Measurements from ENCODE around the gene C3orf70.

Gene C3orf70

GRCh38 chr3:185057829-185058228, 95.0 kb downstream of the C3orf70 start:
- POLR2A ChIA-PET (ENCODE audit: low non-redundant PET) = no interaction called here

GRCh38 chr3:185056908-185057307, 96.0 kb downstream of the C3orf70 start:
- CTCF ChIA-PET = no interaction called here
- no peak overlapping the region for H3K27ac ChIP-seq
- no peak for TF ChIP-seq CTCF (conservative IDR thresholded peaks at IDR 0.05; ENCODE audit: low read depth)
- POLR2A ChIA-PET (ENCODE audit: low non-redundant PET) = no interaction called here
- no peak for DNase-seq (ENCODE audit: low spot score)

More at GRCh38 chr3:185057829-185058228, 95.0 kb downstream of the C3orf70 start:
- H3K27ac ChIP-seq = no peak overlapping the region
- DNase-seq (ENCODE audit: low spot score) = no peak
- CTCF ChIA-PET = interaction anchor here (0.6 kb wide), 1 partner anchor 43 kb away, joined by 4 read pairs; no protein-coding TSS in a partner anchor
- no peak for TF ChIP-seq CTCF (conservative IDR thresholded peaks at IDR 0.05; ENCODE audit: low read depth)

GRCh38 chr3:185052631-185053030, 100.2 kb downstream of the C3orf70 start:
- no peak for DNase-seq (ENCODE audit: low spot score)
- no peak for TF ChIP-seq CTCF (conservative IDR thresholded peaks at IDR 0.05; ENCODE audit: low read depth)
- ChIA-PET POLR2A (ENCODE audit: low non-redundant PET) (no interaction called here), CTCF (no interaction called here)
- no peak overlapping the region for H3K27ac ChIP-seq

GRCh38 chr3:185051801-185052200, 101.1 kb downstream of the C3orf70 start:
- CTCF ChIA-PET = no interaction called here
- no peak for DNase-seq (ENCODE audit: low spot score)
- POLR2A ChIA-PET (ENCODE audit: low non-redundant PET) = no interaction called here
- no peak overlapping the region for H3K27ac ChIP-seq
- TF ChIP-seq CTCF (conservative IDR thresholded peaks at IDR 0.05; ENCODE audit: low read depth) = no peak

- ChIA-PET POLR2A (ENCODE audit: low non-redundant PET) (no interaction called here), CTCF (no interaction called here)
- no peak for TF ChIP-seq CTCF (conservative IDR thresholded peaks at IDR 0.05; ENCODE audit: low read depth)
- DNase-seq (ENCODE audit: low spot score) = no peak
- H3K27ac ChIP-seq = no peak overlapping the region
These were observed 103.2 kb downstream of the C3orf70 start for GRCh38 chr3:185049710-185050109.

- no peak overlapping the region for H3K27ac ChIP-seq
- ChIA-PET CTCF (no interaction called here), POLR2A (ENCODE audit: low non-redundant PET) (no interaction called here)
- no peak for TF ChIP-seq CTCF (conservative IDR thresholded peaks at IDR 0.05; ENCODE audit: low read depth)
- no peak for DNase-seq (ENCODE audit: low spot score)
These were observed 106.3 kb downstream of the C3orf70 start for GRCh38 chr3:185046603-185047002.

GRCh38 chr3:185046164-185046515, 106.7 kb downstream of the C3orf70 start:
- TF ChIP-seq CTCF (conservative IDR thresholded peaks at IDR 0.05; ENCODE audit: low read depth) = no peak

More at GRCh38 chr3:185046164-185046515, 106.7 kb downstream of the C3orf70 start:
- ChIA-PET CTCF (interaction anchor here (0.6 kb wide), 1 partner anchor 8 kb away, joined by 3 read pairs; no protein-coding TSS in a partner anchor), POLR2A (ENCODE audit: low non-redundant PET) (no interaction called here)
- no peak overlapping the region for H3K27ac ChIP-seq
- DNase-seq (ENCODE audit: low spot score) = no peak
